ENCODE measurements around the gene CPEB3.

DNA sequence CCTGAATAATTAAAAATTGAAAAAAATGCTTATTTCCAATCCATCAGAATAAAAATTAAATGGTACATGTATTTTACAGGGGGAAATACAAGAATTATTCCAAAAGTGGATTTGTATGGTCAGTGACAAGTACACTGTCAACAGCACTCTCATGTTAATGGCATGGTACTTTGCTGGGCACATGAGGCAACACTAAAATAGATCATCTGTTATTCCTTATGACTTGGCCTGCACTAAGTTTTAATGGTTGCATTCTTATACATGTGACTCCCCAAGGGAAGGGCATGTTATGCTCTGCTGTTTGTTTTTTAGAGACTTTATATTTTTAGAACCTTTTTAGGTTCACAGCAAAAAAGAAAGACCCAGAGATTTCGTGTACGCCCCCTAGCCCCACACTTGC is 128.3 kb downstream of the CPEB3 start:
- TF ChIP-seq, protein P1, sequence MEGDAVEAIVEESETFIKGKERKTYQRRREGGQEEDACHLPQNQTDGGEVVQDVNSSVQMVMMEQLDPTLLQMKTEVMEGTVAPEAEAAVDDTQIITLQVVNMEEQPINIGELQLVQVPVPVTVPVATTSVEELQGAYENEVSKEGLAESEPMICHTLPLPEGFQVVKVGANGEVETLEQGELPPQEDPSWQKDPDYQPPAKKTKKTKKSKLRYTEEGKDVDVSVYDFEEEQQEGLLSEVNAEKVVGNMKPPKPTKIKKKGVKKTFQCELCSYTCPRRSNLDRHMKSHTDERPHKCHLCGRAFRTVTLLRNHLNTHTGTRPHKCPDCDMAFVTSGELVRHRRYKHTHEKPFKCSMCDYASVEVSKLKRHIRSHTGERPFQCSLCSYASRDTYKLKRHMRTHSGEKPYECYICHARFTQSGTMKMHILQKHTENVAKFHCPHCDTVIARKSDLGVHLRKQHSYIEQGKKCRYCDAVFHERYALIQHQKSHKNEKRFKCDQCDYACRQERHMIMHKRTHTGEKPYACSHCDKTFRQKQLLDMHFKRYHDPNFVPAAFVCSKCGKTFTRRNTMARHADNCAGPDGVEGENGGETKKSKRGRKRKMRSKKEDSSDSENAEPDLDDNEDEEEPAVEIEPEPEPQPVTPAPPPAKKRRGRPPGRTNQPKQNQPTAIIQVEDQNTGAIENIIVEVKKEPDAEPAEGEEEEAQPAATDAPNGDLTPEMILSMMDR (conservative IDR thresholded peaks at IDR 0.05 in 1 of 2, IDR thresholded peaks at IDR 0.05 in 1 of 2; ENCODE audit: low read depth in 1 of 2, low read length in 2 of 2): no peak
- TF ChIP-seq EZH2 (IDR thresholded peaks at IDR 0.05; ENCODE audit: low read length, missing control alignments): no peak
